Transverse colon (tissue), 3 donors: ENCODE data around the gene WWOX.

Source experiments
- CTCF ChIP-seq, 5 experiments: fragments of 200-600 bp in 3 of 5; fragments of 450-650 bp in 2 of 5; sonication (generic) in 3 of 5; IDR thresholded peaks; 1 replicate in 2 of 5; 2 replicates in 3 of 5; pipeline ENCODE4 v1.5.1; 2016 to 2017; ENCODE audit warnings: antibody characterized with exemption in 5 of 5, inconsistent platforms in 3 of 5, mild to moderate bottlenecking in 2 of 5, moderate library complexity in 1 of 5
- POLR2A ChIP-seq: fragments of 450-650 bp; IDR thresholded peaks from one replicate; pipeline ENCODE4 v1.6.1; 2016; ENCODE audit warnings: antibody characterized with exemption, mild to moderate bottlenecking, moderate library complexity

- TF ChIP-seq CTCF (IDR thresholded peaks at IDR 0.05): no peak
- TF ChIP-seq POLR2A: no peak
Observed at GRCh38 chr16:78469787-78470186, 370.3 kb downstream of the WWOX start.
